SKM-1 treated with dmso at 0.1 percent for 144 hours (cell line): ENCODE data around the gene CHST12.
"Not testable (repeated sequence)": the region's sequence is repeated elsewhere in the genome, so short reads cannot be mapped to it uniquely, and the experiment has no call there.

ENCODE experiments used
- DNase-seq: peaks from one replicate; lab custom pipeline; 2025; ENCODE audit not compliant: unreplicated experiment; lab: John Stamatoyannopoulos, UW

Gene CHST12

GRCh38 chr7:2377492-2377891 lies 25.9 kb upstream of the CHST12 start:
- DNase-seq, result not testable (repeated sequence)

GRCh38 chr7:2378125-2378524 lies 25.3 kb upstream of the CHST12 start:
- DNase-seq, result not testable (repeated sequence)

GRCh38 chr7:2379161-2379560 lies 24.2 kb upstream of the CHST12 start:
- DNase-seq, result no peak

- no peak for DNase-seq
Measured at GRCh38 chr7:2379821-2380450, 23.5 kb upstream of the CHST12 start.

- DNase-seq, result no peak
Measured at GRCh38 chr7:2380461-2380860, 22.9 kb upstream of the CHST12 start.

GRCh38 chr7:2381227-2381626 lies 22.2 kb upstream of the CHST12 start:
- DNase-seq, result no peak

GRCh38 chr7:2381881-2382509 lies 21.4 kb upstream of the CHST12 start:
- DNase-seq, result no peak

- no peak for DNase-seq
Measured at GRCh38 chr7:2383543-2384274, 19.7 kb upstream of the CHST12 start.

- DNase-seq, result no peak
Measured at GRCh38 chr7:2384354-2385243, 18.8 kb upstream of the CHST12 start.

- not testable (repeated sequence) for DNase-seq
Measured at GRCh38 chr7:2386122-2386521, 17.3 kb upstream of the CHST12 start.

GRCh38 chr7:2386964-2387669 lies 16.3 kb upstream of the CHST12 start:
- DNase-seq, result no peak

GRCh38 chr7:2387897-2388636 lies 15.3 kb upstream of the CHST12 start:
- no peak for DNase-seq

- no peak for DNase-seq
Measured at GRCh38 chr7:2388637-2388954, 14.8 kb upstream of the CHST12 start.

- not testable (repeated sequence) for DNase-seq
Measured at GRCh38 chr7:2390020-2390816, 13.2 kb upstream of the CHST12 start.

GRCh38 chr7:2393706-2394105 lies 9.7 kb upstream of the CHST12 start:
- DNase-seq, result no peak

- no peak for DNase-seq
Measured at GRCh38 chr7:2394566-2395082, 8.8 kb upstream of the CHST12 start.

- no peak for DNase-seq
Measured at GRCh38 chr7:2398506-2398905, 4.9 kb upstream of the CHST12 start.

- peak; percentile 96 for DNase-seq
Measured at GRCh38 chr7:2399848-2400587, 3.4 kb upstream of the CHST12 start.

- no peak for DNase-seq
Measured at GRCh38 chr7:2402687-2403013, 761 bp upstream of the CHST12 start.
